GM12874 (cell line): Measurements from ENCODE around the gene WDFY4.

Experiments used
- TF ChIP-seq, protein P1 (sequence below): IDR thresholded peaks from 2 replicates; pipeline ENCODE4 v1.5.1; 2011; ENCODE audit warnings: low read depth, mild to moderate bottlenecking, control low read depth, low read length, moderate library complexity; ENCODE audit not compliant: insufficient read depth

The WDFY4 gene

DNA sequence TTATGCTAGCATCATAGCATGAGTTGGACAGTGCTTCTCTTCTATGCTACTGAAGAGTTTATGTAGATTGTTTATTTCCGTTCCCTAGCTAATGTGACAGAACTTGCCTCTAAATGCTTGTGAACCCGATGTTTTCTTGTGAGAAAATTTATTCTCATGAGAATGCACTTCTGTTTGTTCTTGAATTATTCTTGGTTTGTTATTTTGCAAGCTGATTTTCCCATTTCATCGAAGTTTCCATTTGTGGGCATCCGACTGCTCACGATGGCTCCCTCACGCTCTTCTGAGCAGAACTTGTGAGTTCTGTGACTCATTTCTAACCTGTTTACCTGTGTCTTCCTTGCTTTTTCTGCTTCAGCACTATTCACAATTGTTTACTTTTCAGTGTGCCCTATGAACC is 59.9 kb downstream of the WDFY4 start:
- TF ChIP-seq, protein P1, sequence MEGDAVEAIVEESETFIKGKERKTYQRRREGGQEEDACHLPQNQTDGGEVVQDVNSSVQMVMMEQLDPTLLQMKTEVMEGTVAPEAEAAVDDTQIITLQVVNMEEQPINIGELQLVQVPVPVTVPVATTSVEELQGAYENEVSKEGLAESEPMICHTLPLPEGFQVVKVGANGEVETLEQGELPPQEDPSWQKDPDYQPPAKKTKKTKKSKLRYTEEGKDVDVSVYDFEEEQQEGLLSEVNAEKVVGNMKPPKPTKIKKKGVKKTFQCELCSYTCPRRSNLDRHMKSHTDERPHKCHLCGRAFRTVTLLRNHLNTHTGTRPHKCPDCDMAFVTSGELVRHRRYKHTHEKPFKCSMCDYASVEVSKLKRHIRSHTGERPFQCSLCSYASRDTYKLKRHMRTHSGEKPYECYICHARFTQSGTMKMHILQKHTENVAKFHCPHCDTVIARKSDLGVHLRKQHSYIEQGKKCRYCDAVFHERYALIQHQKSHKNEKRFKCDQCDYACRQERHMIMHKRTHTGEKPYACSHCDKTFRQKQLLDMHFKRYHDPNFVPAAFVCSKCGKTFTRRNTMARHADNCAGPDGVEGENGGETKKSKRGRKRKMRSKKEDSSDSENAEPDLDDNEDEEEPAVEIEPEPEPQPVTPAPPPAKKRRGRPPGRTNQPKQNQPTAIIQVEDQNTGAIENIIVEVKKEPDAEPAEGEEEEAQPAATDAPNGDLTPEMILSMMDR: no peak

DNA sequence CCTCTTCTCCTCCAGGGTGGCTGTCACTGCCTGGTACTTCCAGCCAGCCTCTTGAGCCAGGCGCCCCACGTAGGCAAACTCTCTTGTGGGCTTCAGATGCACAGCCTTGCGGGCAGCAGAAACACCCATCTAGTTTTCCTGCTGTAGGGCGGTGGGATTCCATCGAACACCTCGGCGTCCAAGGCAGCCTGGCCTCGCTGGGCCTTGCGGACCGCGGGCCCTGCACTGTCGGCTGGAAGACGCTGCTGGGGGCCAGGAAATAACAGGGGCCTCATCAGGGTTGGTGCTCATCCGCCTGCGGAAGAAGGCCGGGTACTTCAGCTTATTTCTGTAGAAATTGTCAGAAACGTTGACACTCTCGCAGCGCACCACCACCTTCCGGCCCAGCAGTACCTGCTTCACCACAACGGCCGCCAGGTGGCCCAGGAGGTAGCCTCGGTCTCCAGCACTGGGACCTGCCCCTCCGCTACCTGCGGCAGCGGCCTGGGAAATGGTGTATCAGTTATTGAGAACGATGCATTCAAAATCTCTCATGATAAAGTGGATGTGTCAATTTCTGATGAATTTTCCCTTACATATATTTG is 61.1 kb downstream of the WDFY4 start:
- TF ChIP-seq, protein P1: no peak

DNA sequence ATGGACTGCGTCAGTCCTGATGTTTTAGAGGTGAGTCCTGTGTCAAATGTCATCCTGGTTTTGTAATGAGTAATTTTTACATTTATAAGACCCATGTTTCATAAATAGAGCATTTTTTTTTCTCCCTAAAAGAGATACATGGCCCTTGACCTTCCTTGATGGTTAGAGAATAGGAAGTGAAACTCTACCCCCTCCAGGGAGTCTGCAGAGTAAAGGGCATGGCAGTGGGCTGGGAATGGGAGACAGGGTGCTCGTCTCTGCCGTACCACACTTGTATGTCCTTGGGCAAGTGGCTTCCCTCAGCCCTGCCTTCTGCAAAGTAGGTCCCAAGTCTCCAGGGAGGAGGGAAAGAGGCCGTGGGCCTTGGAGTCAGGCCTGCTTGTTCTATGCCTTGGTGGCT is 63.9 kb downstream of the WDFY4 start:
- TF ChIP-seq, protein P1: no peak

DNA sequence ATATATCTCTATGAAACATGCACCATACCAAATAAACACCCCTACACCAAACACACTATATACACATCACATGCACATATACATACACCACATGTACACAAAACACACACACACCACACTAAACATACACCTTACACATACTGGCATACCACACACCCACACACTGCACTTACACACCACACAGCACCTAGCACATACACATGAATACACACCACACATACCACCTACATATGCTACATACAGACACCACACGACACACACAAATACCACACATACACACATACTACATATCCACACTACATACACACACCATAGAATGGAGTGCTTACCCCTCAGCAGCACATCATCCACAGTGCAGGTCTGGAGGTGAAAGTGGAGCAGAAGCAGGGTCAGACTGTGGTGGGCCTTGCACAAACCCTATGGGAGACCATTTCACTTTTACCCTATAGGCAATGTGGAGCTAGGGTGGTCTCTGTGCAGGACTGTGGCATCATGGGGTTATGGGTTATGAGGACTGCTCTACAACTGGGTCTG is 64.6 kb downstream of the WDFY4 start:
- TF ChIP-seq, protein P1: no peak

DNA sequence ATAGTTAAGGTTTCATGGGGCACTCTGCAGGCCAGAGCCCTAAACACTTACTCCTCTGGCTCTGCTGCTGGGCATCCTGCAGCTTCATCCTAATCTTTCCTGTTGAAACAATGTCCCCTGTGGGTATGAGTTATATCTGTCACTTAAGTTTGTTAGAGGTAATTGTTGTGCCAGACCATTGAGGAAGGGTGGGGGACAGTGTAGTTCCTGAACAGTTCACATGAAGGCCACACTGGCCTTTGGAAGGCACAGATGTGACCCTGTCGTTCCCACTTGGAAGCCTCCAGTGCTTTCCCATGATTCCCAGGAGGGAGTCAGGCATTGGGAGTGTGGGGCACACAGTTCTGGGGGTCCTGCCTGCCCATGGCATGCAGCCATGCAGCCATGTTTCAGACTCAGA is 65.3 kb downstream of the WDFY4 start:
- TF ChIP-seq, protein P1: no peak

DNA sequence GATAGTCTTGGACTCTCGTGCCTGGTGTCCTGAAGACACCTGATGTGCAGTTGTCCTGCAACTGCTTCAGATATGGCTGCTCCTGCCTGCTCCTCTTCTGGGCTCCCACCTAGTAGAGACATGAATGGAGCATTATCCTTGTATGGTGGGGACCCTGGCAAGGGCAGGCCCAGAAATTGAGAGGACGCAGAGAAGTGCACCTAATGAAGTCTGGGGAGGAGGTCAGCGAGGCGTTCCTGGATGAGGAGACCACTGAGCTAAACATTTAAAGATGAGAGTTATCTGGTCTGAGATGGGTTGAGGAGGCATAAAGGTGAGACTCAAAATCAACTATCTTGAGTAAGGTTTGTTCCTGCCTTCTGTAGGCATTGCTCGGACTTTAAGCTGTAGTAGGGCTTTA is 66.3 kb downstream of the WDFY4 start:
- TF ChIP-seq, protein P1: no peak

DNA sequence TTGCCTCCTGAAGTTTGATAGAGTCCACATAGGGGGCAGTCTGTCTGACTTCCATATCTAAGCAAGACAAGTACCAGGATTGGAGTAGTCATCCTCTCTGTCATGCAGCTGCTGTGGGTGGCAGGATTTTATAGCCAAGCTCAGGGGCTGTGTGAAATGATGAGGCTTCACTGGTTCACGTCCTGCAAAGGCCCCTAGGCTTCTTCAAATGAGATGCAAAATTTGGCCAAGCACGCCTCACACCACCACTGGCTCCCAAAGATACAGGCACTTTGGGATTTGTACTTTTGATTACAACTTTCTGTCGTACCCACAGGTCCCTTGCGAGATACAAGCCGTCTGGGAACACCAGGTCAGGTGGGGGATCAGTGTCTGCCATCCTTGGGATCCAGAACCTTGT is 67.1 kb downstream of the WDFY4 start:
- TF ChIP-seq, protein P1: no peak
